ENCODE results near the gene RAE1. TPM values are rescaled to one million over a fixed set of nuclear protein-coding genes. Genes with fewer than 3 reads are reported as not detected.

Gene RAE1
- total and polyA plus RNA-seq, 2 experiments from 2014 or later, result 35.4 to 43.3 TPM

DNA sequence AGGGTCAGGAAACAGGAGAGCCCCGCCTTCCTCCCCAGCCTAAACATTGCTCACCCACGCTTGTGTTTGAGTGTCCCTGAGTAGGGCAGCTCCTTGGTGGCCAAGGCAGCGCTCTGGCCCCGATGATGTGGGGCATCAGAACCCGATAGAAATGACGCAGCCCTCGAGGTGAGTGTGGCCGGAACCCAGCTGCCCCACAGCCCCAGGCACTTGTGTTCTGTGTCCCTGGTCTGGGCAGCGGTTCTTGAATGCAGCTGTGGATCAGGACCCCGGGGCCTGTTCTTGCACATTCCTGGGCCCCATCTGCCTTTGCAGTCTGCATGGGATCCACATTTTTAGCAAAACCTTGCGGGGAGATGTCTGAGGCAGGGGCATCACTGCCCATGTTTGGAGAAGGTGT, 53.0 kb downstream of the RAE1 start:
- H2AFZ ChIP-seq, result no peak overlapping the region
- H3K4me3 Mint-ChIP-seq, result no peak overlapping the region
- peaks cover 9% of the 10 kb centered on the region for H3K27me3 Mint-ChIP-seq (ENCODE audit: insufficient read depth, low read depth, poor library complexity)
- H3K4me2 ChIP-seq, result no peak overlapping the region
- ATAC-seq (no peak), DNase-seq (ENCODE audit: low spot score) (no peak)
- no peaks in the 10 kb centered on the region for H3F3A ChIP-seq (replicated peaks; ENCODE audit: low read depth)
- no peaks in the 10 kb centered on the region for H3K4me1 ChIP-seq (ENCODE audit: insufficient read depth)
- peaks cover 38% of the 10 kb centered on the region for H3K79me2 ChIP-seq (replicated peaks; ENCODE audit: insufficient read depth)
- peaks cover 48% of the 10 kb centered on the region for H3K36me3 Mint-ChIP-seq (ENCODE audit: low read depth)
- no peak overlapping the region for H3K27ac ChIP-seq (ENCODE audit: low read depth)
- no peak overlapping the region for H3K27ac Mint-ChIP-seq
- no peaks in the 10 kb centered on the region for H3K9me2 ChIP-seq (ENCODE audit: insufficient read depth)
- peaks cover 13% of the 10 kb centered on the region; the same call in 1 of the 2 replicates for H3K36me3 ChIP-seq (ENCODE audit: insufficient read depth)
- no peak for TF ChIP-seq REST (IDR thresholded peaks at IDR 0.05; ENCODE audit: unreplicated experiment)
- TF ChIP-seq EZH2 (IDR thresholded peaks at IDR 0.05; ENCODE audit: low read depth, unreplicated experiment), result no peak
- TF ChIP-seq ZNF462 (CRISPR knock-in tag; IDR thresholded peaks at IDR 0.05), result no peak
- TF ChIP-seq ZNF114 (CRISPR knock-in tag; IDR thresholded peaks at IDR 0.05), result no peak
- no peak for TF ChIP-seq NANOG (IDR thresholded peaks at IDR 0.05; ENCODE audit: borderline replicate concordance)
- no peak for TF ChIP-seq ZNF331 (CRISPR knock-in tag; IDR thresholded peaks at IDR 0.05; ENCODE audit: low read depth)
- TF ChIP-seq STAT1 (IDR thresholded peaks at IDR 0.05; ENCODE audit: unreplicated experiment), result no peak
- TF ChIP-seq, protein P1, sequence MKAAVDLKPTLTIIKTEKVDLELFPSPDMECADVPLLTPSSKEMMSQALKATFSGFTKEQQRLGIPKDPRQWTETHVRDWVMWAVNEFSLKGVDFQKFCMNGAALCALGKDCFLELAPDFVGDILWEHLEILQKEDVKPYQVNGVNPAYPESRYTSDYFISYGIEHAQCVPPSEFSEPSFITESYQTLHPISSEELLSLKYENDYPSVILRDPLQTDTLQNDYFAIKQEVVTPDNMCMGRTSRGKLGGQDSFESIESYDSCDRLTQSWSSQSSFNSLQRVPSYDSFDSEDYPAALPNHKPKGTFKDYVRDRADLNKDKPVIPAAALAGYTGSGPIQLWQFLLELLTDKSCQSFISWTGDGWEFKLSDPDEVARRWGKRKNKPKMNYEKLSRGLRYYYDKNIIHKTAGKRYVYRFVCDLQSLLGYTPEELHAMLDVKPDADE (IDR thresholded peaks at IDR 0.05), result no peak
- no peak for TF ChIP-seq EZH2phosphoT487 (IDR thresholded peaks at IDR 0.05; ENCODE audit: unreplicated experiment)
- TF ChIP-seq JUNB (IDR thresholded peaks at IDR 0.05; ENCODE audit: unreplicated experiment), result no peak
- peaks cover 6% of the 10 kb centered on the region for H4K20me1 ChIP-seq (replicated peaks; ENCODE audit: insufficient read depth)
- H3K9me3 Mint-ChIP-seq, result no peaks in the 10 kb centered on the region
- H3K4me1 Mint-ChIP-seq, result no peaks in the 10 kb centered on the region; the same call in 1 of the 3 replicates
- no peak overlapping the region for H3K4me3 ChIP-seq
- H3K27me3 ChIP-seq (ENCODE audit: insufficient read depth), result no peaks in the 10 kb centered on the region
